HFFc6 (cell line): ENCODE measurements around the gene GNB1L. TPM values are rescaled to one million over a fixed set of nuclear protein-coding genes. Genes with fewer than 3 reads are reported as not detected.
A peak's percentile ranks its signal among the peaks of the same experiment; 100 is the strongest.

ENCODE experiments used
- DNase-seq: peaks from one replicate; pipeline ENCODE4 v3.0.0-alpha.2; 2018
- H3K27ac Mint-ChIP-seq: 2 replicates; pipeline ENCODE4 v1.8.0; 2020; ENCODE audit warnings: mild to moderate bottlenecking, mixed read lengths
- H3K27me3 Mint-ChIP-seq: 2 replicates; pipeline ENCODE4 v1.8.0; 2021; ENCODE audit warnings: mild to moderate bottlenecking, moderate library complexity, mixed read lengths; ENCODE audit not compliant: insufficient read depth
- H3K36me3 Mint-ChIP-seq: 2 replicates; pipeline ENCODE4 v1.8.0; 2021; ENCODE audit warnings: low read depth, mixed read lengths
- H3K4me1 Mint-ChIP-seq: 2 replicates; pipeline ENCODE4 v1.8.0; 2020; ENCODE audit warnings: low read depth, mixed read lengths
- H3K4me3 Mint-ChIP-seq: 2 replicates; pipeline ENCODE4 v1.8.0; 2020; ENCODE audit warnings: mild to moderate bottlenecking, moderate library complexity, mixed read lengths
- H3K9me3 Mint-ChIP-seq: 2 replicates; pipeline ENCODE4 v1.8.0; 2020; ENCODE audit warnings: mild to moderate bottlenecking, mixed read lengths
- CTCF ChIP-seq: fragments of 200-600 bp; sonication (generic); IDR thresholded peaks from 2 replicates; pipeline ENCODE4 v1.5.0; 2021; ENCODE audit warnings: antibody characterized with exemption, mild to moderate bottlenecking
- total RNA-seq, 6 experiments: library from RNA; stranded (reverse); fragmentation: NEBNext Ultra II Directional; extraction: Animal tissue kit (Norgen Biotek cat#: 25700); gene quantifications; 2 replicates in 1 of 6; 3 replicates in 5 of 6; pipeline ENCODE4 v1.2.3, GENCODE V29; 2021

Gene GNB1L
- total RNA-seq, 6 experiments from 2014 or later = 6.6 to 9.6 (median 7.6) TPM

DNA sequence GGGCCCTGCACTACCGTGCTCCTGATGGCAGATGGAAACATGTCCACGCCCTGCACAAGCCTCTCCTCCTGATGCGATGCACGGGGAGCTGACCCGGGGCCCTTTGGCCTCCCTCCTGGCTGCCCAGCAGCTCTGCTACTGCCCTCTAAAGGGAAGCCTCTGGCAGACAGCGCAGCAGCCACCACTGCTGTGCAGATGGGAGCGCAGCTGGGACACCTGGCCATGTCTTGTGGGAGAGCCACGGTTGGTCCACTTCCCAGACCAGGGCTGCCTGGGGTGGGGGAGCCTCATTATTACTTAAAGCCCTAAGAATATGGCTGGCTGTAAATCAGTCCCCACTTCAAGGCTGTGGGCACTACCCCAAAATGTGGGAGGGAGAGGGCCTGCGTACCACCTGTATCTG is 55.8 kb downstream of the GNB1L start:
- no peak overlapping the region for H3K4me3 Mint-ChIP-seq
- no peak for DNase-seq
- H3K9me3 Mint-ChIP-seq = no peaks in the 10 kb centered on the region
- peak overlapping the region; percentile 68 for H3K27ac Mint-ChIP-seq
- peaks cover 2% of the 10 kb centered on the region for H3K27me3 Mint-ChIP-seq
- H3K36me3 Mint-ChIP-seq = peaks cover 6% of the 10 kb centered on the region; the same call in 1 of the 2 replicates
- H3K4me1 Mint-ChIP-seq = peaks cover 39% of the 10 kb centered on the region
- no peak for TF ChIP-seq CTCF

- Mint-ChIP-seq H3K4me1 (peaks cover 47% of the 10 kb centered on the region), H3K27me3 (no peaks in the 10 kb centered on the region; the same call in 1 of the 2 replicates), H3K4me3 (no peak overlapping the region), H3K27ac (peak overlapping the region; percentile 68; the same call in 1 of the 2 replicates), H3K9me3 (no peaks in the 10 kb centered on the region), H3K36me3 (peaks cover 10% of the 10 kb centered on the region; the same call in 1 of the 2 replicates)
- DNase-seq = no peak
- no peak for TF ChIP-seq CTCF
Measured at GRCh38 chr22:19798003-19798665, 56.5 kb downstream of the GNB1L start.

DNA sequence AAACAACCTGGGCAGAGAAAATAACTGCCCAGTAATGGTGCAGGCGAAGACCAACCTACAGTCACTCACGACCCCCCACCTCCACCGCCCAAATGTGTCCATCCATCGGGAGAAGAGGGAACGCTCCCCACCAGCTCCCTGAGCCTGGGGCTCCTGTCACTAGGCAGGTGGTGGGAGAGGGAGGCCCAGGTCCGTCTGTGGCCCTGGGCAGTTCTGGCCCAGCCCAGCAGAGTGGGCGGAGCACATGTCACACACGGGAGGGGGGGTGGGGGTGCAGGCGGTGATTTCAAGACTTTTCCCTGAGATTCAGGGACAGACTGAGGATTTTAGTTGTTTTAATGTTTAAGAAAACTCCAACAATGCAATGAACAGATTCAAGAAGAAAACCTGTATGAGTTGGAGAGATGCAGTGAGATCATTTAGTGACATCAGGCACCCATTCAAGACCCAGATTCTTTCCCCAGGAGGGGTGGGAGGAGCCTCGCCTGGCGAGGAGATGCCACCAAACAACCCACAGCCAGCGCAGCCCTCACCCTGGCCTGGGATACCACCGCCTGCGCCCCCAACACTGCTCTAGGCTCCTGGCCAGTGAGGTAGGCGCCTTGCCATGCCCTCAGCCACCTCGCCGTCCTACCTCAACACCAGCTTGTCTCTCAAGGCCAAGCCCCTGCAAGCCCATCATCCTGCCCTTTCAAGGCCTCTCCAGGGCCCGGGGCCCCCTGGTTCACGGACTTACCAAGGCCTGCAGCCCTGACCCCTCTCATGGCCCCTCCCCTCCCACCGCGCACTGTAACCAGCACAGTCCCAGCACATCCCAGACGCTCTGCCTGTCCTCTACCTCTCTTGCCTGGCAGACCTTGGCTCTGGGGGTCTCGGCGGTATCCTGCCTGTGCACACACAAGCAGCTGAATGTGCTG is 57.3 kb downstream of the GNB1L start:
- no peak overlapping the region for H3K4me3 Mint-ChIP-seq
- no peaks in the 10 kb centered on the region for H3K9me3 Mint-ChIP-seq
- no peaks in the 10 kb centered on the region; the same call in 1 of the 2 replicates for H3K27me3 Mint-ChIP-seq
- no peak for DNase-seq
- H3K4me1 Mint-ChIP-seq = peaks cover 48% of the 10 kb centered on the region
- H3K27ac Mint-ChIP-seq = no peak overlapping the region
- peaks cover 15% of the 10 kb centered on the region for H3K36me3 Mint-ChIP-seq
- TF ChIP-seq CTCF = no peak

DNA sequence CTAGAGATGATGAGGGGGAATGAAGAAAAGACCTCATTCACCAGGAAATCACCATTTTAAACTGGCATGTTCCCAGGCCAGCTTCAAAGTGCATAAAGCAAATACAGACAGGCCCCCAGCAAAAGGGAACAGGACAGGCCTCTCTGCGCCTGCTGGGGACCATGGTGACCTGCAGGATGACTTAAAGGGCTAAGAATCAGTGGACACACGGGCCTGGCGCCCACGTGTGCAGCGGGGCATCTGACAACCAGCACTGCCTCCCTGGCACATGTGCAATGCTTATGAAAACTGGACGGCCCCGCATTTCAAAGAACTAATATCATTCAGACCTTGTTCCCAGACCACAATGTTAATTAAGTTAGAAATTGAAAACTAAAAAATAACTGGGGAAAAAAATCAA is 58.5 kb downstream of the GNB1L start:
- TF ChIP-seq CTCF = no peak
- Mint-ChIP-seq H3K9me3 (no peaks in the 10 kb centered on the region), H3K4me3 (no peak overlapping the region), H3K27ac (no peak overlapping the region), H3K27me3 (no peaks in the 10 kb centered on the region; the same call in 1 of the 2 replicates), H3K4me1 (peaks cover 48% of the 10 kb centered on the region), H3K36me3 (peaks cover 23% of the 10 kb centered on the region)
- no peak for DNase-seq

DNA sequence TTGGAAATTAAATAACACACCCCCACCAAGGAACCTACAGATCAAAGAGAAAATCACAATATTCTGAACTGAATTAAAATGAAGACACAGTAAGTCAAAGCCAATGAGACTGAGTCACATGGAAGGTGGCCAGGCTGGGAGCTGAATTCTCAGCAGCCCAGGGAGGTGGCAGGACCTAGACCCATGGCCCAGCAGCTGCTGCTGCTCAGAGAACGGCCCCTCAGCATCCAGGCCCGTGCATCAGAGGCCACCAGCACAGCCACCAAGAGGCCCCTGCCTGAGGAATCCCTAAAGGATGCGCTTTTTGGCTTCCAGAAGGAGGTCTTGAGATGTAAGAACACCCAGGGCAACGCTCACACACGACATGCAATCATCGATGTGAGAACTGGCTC is 59.1 kb downstream of the GNB1L start:
- Mint-ChIP-seq H3K4me3 (no peak overlapping the region), H3K9me3 (no peaks in the 10 kb centered on the region), H3K27ac (no peak overlapping the region), H3K4me1 (peaks cover 48% of the 10 kb centered on the region), H3K27me3 (no peaks in the 10 kb centered on the region; the same call in 1 of the 2 replicates), H3K36me3 (peaks cover 23% of the 10 kb centered on the region)
- TF ChIP-seq CTCF = no peak
- peak; percentile 13 for DNase-seq
